Measurements from ENCODE around the gene BEGAIN.

BEGAIN gene

DNA sequence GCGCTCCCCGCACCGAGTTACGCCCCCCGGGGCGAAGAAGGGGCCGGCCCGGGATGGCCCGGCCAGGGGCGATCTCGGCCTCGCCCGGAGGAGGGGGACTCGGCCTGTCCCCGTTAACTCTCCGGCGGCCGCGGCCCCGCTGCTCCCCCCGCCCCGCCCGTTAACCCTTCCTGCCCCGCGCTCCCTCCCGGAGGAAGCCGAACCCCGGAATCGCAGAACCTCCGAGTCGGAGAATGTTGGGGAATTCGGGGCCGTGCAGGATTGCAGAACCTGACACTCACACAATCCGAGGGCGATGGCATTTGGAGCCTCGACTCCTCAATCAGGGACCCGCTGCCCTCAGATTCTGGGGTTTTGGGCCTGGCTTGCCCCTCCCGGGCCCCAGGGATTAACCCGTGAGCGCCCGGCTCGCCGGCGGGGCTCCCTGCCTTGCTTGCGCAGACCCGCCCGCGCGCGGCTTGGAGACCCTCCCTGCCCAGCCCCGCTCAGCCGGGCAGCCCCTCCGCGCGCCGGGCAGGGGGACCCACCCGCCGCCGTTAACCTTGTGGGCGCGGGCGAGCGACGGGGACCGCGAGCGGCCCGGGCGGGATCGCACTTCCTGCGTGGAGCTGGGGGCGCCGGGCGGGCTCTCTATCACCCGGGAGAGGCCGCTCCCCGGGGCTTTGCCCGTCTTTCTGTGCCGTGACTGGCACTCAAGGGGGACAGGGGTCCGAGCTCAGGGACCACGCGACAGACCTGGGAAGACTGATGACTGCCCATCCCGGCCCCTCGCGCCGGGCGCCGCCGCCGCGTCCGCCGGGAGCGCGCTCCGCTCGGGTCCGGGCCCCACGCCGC lies 18.8 kb downstream of the BEGAIN start:
- H3K4me3 ChIP-seq (ENCODE audit: low read depth, low read length): peak overlapping the region; percentile 1
- TF ChIP-seq, protein P1, sequence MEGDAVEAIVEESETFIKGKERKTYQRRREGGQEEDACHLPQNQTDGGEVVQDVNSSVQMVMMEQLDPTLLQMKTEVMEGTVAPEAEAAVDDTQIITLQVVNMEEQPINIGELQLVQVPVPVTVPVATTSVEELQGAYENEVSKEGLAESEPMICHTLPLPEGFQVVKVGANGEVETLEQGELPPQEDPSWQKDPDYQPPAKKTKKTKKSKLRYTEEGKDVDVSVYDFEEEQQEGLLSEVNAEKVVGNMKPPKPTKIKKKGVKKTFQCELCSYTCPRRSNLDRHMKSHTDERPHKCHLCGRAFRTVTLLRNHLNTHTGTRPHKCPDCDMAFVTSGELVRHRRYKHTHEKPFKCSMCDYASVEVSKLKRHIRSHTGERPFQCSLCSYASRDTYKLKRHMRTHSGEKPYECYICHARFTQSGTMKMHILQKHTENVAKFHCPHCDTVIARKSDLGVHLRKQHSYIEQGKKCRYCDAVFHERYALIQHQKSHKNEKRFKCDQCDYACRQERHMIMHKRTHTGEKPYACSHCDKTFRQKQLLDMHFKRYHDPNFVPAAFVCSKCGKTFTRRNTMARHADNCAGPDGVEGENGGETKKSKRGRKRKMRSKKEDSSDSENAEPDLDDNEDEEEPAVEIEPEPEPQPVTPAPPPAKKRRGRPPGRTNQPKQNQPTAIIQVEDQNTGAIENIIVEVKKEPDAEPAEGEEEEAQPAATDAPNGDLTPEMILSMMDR (IDR thresholded peaks at IDR 0.05; ENCODE audit: low read depth, low read length): no peak
- in situ Hi-C loops (cut with HindIII; ENCODE audit: low sequenced_read_pairs): no loop called here
- no peak for DNase-seq (ENCODE audit: low read depth, low spot score)

DNA sequence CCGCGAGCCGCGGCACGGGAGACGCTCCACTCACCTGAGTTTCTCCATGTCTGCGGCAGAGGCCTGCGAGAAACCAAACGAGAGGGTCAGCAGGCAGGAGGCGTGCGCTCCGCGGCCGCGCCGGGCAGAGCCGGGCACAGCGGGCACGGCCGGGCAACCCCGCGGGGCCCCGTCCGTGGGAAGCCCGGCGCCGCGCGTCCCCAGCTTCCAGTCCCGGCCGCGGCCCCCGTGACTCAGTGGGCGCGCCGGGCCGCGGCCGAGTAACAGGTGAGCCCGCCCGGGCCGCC lies 19.4 kb downstream of the BEGAIN start:
- DNase-seq (ENCODE audit: low read depth, low spot score): no peak
- in situ Hi-C loops (cut with HindIII; ENCODE audit: low sequenced_read_pairs): no loop called here
- H3K4me3 ChIP-seq (ENCODE audit: low read depth, low read length): no peak overlapping the region
- TF ChIP-seq, protein P1 (IDR thresholded peaks at IDR 0.05; ENCODE audit: low read depth, low read length): no peak

DNA sequence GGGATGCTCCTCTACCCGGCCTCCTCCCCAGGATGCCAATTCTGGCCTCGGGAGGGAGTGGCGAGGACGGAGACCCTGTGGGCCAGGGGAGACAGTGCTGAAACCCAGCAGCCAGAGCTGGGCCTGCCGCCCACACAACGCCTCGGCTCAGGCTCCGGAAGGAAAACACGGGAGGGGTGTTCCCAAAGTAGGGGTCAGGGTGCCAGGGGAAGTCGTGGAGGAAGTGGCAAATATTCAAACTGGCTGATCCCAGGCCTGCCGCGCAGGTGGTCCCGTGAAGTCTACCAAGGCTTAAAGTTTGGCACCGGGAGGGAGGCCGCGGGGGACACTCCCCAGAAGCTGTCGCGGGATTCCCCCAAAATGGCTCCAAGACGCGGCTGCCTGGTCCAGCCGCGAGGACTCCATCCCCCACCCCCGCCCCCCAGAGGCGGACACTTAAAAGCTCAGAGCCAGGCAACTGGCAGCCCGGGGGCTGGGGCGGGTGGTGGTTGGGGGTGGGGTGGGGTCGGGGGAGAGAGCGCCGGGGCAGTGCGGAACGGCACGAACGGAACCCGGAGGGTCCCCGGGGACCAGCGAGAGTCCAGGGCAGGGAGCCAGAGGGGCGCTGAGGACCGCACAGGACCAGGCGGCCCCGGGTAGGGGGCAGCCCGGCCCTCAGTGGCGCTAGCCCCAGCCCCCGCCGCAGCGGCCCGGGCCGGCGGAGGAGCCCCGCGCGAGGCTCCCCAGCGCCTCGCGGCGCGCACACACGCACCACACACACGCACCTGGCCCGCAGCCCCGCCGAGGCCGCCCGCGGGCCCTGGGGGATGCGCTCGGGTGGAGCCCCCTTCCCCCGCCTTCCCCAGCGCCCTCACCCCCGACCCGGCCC lies 20.0 kb downstream of the BEGAIN start:
- in situ Hi-C loops (cut with HindIII; ENCODE audit: low sequenced_read_pairs): no loop called here
- DNase-seq (ENCODE audit: low read depth, low spot score): no peak
- TF ChIP-seq, protein P1 (IDR thresholded peaks at IDR 0.05; ENCODE audit: low read depth, low read length): no peak
- H3K4me3 ChIP-seq (ENCODE audit: low read depth, low read length): no peak overlapping the region

DNA sequence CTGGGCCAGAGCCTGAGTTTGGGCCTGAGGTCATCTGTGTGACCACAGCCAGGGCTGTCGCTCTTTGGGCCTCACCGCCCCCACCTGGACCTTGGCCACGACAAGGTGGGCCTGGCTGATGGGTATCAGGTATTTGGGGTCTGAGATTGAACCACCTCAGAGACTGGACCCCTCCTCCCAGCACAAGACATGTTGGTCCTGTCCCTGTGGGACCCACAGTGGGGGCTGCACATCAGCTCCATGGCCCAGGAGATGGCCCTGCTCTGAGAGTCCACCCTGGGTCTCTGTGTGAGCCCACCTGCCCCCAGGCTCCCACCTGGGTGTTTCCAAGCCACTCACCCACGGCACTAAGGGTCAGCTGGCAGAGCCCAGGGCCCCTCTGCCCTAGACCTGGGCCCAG lies 20.6 kb downstream of the BEGAIN start:
- no peak overlapping the region for H3K4me3 ChIP-seq (ENCODE audit: low read depth, low read length)
- in situ Hi-C loops (cut with HindIII; ENCODE audit: low sequenced_read_pairs): no loop called here
- DNase-seq (ENCODE audit: low read depth, low spot score): no peak
- TF ChIP-seq, protein P1 (IDR thresholded peaks at IDR 0.05; ENCODE audit: low read depth, low read length): no peak

DNA sequence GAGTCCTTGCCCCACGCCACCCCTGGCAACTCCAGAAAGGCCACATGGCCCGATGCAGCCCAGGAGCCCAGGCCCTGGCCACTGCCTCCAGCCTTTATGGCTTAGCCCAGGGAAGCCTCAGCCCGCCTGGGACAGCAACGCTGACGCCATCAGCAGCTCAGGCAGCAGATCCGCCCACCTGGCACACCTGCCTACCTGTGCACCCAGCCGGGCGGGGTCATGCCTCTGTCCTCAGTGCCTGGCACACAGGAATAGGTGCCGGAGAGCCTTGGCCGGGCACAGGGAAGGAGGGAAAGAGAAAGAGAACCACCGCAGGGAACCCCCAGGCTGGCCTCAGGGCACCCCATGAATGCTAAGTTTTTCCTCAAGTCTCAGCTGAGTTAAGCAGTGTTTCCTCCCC lies 21.1 kb downstream of the BEGAIN start:
- DNase-seq (ENCODE audit: low read depth, low spot score): no peak
- TF ChIP-seq, protein P1 (IDR thresholded peaks at IDR 0.05; ENCODE audit: low read depth, low read length): no peak
- in situ Hi-C loops (cut with HindIII; ENCODE audit: low sequenced_read_pairs): no loop called here
- no peak overlapping the region for H3K4me3 ChIP-seq (ENCODE audit: low read depth, low read length)

DNA sequence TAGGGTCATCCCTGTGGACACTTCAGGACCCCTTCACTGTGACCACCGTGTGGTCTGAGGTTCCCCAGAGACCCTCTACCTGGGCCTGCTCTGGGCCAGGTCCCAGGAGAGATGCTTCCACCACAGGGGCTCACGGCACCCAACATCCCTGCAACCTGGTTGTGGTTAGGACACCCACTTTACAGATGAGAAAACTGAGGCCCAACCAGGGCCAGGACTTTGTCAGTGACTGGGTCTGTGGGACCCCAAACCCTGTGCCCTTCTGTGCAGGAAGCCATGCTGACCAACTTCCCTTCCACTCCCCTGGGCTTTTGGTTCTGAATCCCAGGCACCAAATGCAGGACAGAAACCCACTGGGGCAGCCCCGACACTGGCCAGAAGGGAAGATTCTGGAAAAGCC lies 21.6 kb downstream of the BEGAIN start:
- no peak for DNase-seq (ENCODE audit: low read depth, low spot score)
- TF ChIP-seq, protein P1 (IDR thresholded peaks at IDR 0.05; ENCODE audit: low read depth, low read length): no peak
- in situ Hi-C loops (cut with HindIII; ENCODE audit: low sequenced_read_pairs): no loop called here
- no peak overlapping the region for H3K4me3 ChIP-seq (ENCODE audit: low read depth, low read length)
